Loucy (cell line): ENCODE data around the gene SPATA20.

Source experiments
- EZH2phosphoT487 ChIP-seq: fragments of 200-600 bp; IDR thresholded peaks from 2 replicates; pipeline ENCODE4 v1.6.1; 2018; ENCODE audit warnings: antibody characterized with exemption, mild to moderate bottlenecking, moderate library complexity, borderline replicate concordance
- TF ChIP-seq, protein P1 (sequence below): fragments of 200-600 bp; sonication (generic); conservative IDR thresholded peaks from 2 replicates; pipeline ENCODE4 v1.5.1; 2014; ENCODE audit warnings: mild to moderate bottlenecking, antibody characterized with exemption, low read length

- TF ChIP-seq, protein P1, sequence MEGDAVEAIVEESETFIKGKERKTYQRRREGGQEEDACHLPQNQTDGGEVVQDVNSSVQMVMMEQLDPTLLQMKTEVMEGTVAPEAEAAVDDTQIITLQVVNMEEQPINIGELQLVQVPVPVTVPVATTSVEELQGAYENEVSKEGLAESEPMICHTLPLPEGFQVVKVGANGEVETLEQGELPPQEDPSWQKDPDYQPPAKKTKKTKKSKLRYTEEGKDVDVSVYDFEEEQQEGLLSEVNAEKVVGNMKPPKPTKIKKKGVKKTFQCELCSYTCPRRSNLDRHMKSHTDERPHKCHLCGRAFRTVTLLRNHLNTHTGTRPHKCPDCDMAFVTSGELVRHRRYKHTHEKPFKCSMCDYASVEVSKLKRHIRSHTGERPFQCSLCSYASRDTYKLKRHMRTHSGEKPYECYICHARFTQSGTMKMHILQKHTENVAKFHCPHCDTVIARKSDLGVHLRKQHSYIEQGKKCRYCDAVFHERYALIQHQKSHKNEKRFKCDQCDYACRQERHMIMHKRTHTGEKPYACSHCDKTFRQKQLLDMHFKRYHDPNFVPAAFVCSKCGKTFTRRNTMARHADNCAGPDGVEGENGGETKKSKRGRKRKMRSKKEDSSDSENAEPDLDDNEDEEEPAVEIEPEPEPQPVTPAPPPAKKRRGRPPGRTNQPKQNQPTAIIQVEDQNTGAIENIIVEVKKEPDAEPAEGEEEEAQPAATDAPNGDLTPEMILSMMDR, result no peak
- no peak for TF ChIP-seq EZH2phosphoT487
Observed at GRCh38 chr17:50565402-50566350, 18.7 kb downstream of the SPATA20 start.
